ENCODE measurements around the gene OR2T35.
"Not testable (repeated sequence)": the region's sequence is repeated elsewhere in the genome, so short reads cannot be mapped to it uniquely, and the experiment has no call there.

Gene OR2T35

GRCh38 chr1:248645178-248645577, at the start of gene OR2T35:
TSS of gene OR2T35 (minus strand) at chr1:248645278. CDS start at chr1:248639258, 6,020 bp downstream.
- not testable (repeated sequence) for DNase-seq

GRCh38 chr1:248691567-248692155, 46.6 kb upstream of the OR2T35 start:
- no peak for DNase-seq

GRCh38 chr1:248688527-248689298, 43.6 kb upstream of the OR2T35 start:
- no peak for DNase-seq

- no peak for DNase-seq
Observed at GRCh38 chr1:248686815-248687214, 41.7 kb upstream of the OR2T35 start.

GRCh38 chr1:248681651-248682050, 36.6 kb upstream of the OR2T35 start:
- no peak for DNase-seq

GRCh38 chr1:248670003-248670402, 24.9 kb upstream of the OR2T35 start:
- no peak for DNase-seq

GRCh38 chr1:248663453-248664328, 18.6 kb upstream of the OR2T35 start:
- DNase-seq = not testable (repeated sequence)

GRCh38 chr1:248656797-248657196, 11.7 kb upstream of the OR2T35 start:
- not testable (repeated sequence) for DNase-seq

- DNase-seq = not testable (repeated sequence)
Observed at GRCh38 chr1:248655354-248655753, 10.3 kb upstream of the OR2T35 start, which contains the start of gene OR2T27. TSS of gene OR2T27 (minus strand) at chr1:248655528. CDS start at chr1:248650884, 4,644 bp downstream.

GRCh38 chr1:248648770-248649536, 3.9 kb upstream of the OR2T35 start:
- not testable (repeated sequence) for DNase-seq

- not testable (repeated sequence) for DNase-seq
Observed at GRCh38 chr1:248642971-248643651, 2.0 kb downstream of the OR2T35 start.

GRCh38 chr1:248641583-248641982, 3.5 kb downstream of the OR2T35 start:
- DNase-seq = not testable (repeated sequence)

GRCh38 chr1:248640906-248641305, 4.2 kb downstream of the OR2T35 start:
- DNase-seq = not testable (repeated sequence)

- DNase-seq = not testable (repeated sequence)
Observed at GRCh38 chr1:248639652-248640051, 5.4 kb downstream of the OR2T35 start.

- DNase-seq = not testable (repeated sequence)
Observed at GRCh38 chr1:248636612-248637011, 8.5 kb downstream of the OR2T35 start.

GRCh38 chr1:248634991-248635390, 10.1 kb downstream of the OR2T35 start, which contains the start of gene OR2T11:
TSS of gene OR2T11 (minus strand) at chr1:248635091. CDS start at chr1:248627128, 7,963 bp downstream.
- not testable (repeated sequence) for DNase-seq

- DNase-seq = no peak
Observed at GRCh38 chr1:248631354-248632008, 13.6 kb downstream of the OR2T35 start.

- no peak for DNase-seq
Observed at GRCh38 chr1:248630551-248630950, 14.5 kb downstream of the OR2T35 start.

- DNase-seq = no peak
Observed at GRCh38 chr1:248627971-248628844, 16.9 kb downstream of the OR2T35 start.

- DNase-seq = no peak
Observed at GRCh38 chr1:248625971-248626370, 19.1 kb downstream of the OR2T35 start.

Data from right hindlimb (tissue), 1 donor.